DOHH2 (cell line): ENCODE data around the gene SLC45A1.

Experiments
- EZH2phosphoT487 ChIP-seq: fragments of 200-600 bp; sonication (generic); IDR thresholded peaks from 2 replicates; pipeline ENCODE4 v1.6.1; 2017; ENCODE audit warnings: borderline replicate concordance, mild to moderate bottlenecking, antibody characterized with exemption, low read length, moderate library complexity, mixed read lengths
- TF ChIP-seq, protein P1 (sequence below): fragments of 200-600 bp; sonication (generic); IDR thresholded peaks from one replicate; pipeline ENCODE4 v1.5.1; 2014; ENCODE audit warnings: antibody characterized with exemption, mild to moderate bottlenecking, low read depth, low read length; ENCODE audit not compliant: poor library complexity, severe bottlenecking

GRCh38 chr1:8370905-8371315, 53.0 kb downstream of the SLC45A1 start:
- TF ChIP-seq, protein P1, sequence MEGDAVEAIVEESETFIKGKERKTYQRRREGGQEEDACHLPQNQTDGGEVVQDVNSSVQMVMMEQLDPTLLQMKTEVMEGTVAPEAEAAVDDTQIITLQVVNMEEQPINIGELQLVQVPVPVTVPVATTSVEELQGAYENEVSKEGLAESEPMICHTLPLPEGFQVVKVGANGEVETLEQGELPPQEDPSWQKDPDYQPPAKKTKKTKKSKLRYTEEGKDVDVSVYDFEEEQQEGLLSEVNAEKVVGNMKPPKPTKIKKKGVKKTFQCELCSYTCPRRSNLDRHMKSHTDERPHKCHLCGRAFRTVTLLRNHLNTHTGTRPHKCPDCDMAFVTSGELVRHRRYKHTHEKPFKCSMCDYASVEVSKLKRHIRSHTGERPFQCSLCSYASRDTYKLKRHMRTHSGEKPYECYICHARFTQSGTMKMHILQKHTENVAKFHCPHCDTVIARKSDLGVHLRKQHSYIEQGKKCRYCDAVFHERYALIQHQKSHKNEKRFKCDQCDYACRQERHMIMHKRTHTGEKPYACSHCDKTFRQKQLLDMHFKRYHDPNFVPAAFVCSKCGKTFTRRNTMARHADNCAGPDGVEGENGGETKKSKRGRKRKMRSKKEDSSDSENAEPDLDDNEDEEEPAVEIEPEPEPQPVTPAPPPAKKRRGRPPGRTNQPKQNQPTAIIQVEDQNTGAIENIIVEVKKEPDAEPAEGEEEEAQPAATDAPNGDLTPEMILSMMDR, result no peak
- TF ChIP-seq EZH2phosphoT487, result no peak
